NAMALWA (cell line): Measurements from ENCODE around the gene DNPEP.
A peak's percentile ranks its signal among the peaks of the same experiment; 100 is the strongest.
"Not testable (repeated sequence)": the region's sequence is repeated elsewhere in the genome, so short reads cannot be mapped to it uniquely, and the experiment has no call there.

ENCODE experiments used
- DNase-seq: peaks from one replicate; pipeline ENCODE4 v3.0.0-alpha.2; 2015; ENCODE audit warnings: low spot score

The DNPEP gene

GRCh38 chr2:219401606-219402005 lies 13.9 kb upstream of the DNPEP start:
- no peak for DNase-seq

- no peak for DNase-seq
These were observed 12.8 kb upstream of the DNPEP start for GRCh38 chr2:219400562-219400961.

- DNase-seq: no peak
These were observed 12.2 kb upstream of the DNPEP start for GRCh38 chr2:219399716-219400478.

GRCh38 chr2:219398721-219399363 lies 11.1 kb upstream of the DNPEP start:
- no peak for DNase-seq

DNA sequence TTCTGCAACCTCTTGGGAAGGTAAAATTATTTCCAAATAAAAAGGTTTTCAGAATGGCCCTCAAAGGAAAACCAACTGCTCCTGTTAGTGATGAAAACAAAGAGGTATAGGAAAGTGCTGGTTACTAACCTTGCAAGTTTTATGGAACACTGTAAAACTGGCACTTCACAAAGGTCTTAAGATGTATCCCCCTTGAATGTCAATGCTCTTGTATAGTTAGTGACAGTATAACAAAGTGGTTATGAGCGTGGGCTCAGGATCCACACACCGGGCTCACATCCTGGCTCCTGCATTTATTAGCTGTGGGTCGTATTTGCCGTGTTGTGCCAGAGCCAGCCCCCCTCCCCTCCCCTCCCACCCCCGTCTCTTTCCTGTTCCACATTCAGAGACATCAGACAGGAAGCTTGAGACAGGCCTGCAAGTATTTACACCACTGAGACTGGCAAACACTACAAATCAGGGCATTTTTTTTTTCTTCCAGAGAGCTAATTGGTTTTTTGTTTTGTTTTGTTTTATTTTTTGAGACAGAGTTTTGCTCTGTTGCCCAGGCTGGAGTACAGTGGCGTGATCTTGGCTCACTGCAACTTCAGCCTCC lies 9.2 kb upstream of the DNPEP start:
- no peak for DNase-seq

GRCh38 chr2:219395609-219396008 lies 7.9 kb upstream of the DNPEP start:
- DNase-seq: no peak

DNA sequence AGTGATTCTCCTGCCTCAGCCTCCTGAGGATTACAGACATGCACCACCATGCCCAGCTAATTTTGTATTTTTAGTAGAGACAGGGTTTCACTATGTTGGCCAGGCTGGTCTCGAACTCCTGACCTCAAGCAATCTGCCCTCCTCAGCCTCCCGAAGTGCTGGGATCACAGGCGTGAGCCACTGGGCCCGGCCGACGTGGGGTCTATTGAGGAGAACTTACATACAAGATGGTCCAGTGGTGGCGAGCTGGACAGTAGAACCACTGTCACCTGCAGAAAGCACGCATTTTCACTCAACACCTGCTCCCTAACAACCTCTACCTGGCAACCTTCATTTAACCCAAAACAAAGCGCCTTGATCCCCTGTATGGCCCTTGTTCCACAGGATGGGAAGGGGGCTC lies 7.3 kb upstream of the DNPEP start:
- not testable (repeated sequence) for DNase-seq

- no peak for DNase-seq
These were observed 5.0 kb upstream of the DNPEP start for GRCh38 chr2:219392754-219393153.

DNA sequence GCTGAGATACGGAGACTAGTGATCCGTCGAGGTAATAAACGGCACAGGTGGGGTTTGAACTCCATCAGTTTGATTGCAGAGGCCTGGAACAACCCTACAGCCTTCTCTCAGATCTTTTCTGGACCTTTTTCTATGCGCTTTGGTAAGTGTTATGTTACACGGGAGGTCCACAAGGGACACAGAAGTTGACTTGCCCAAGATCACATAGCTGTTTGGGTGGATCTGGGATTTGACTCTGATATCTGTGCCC lies 1.1 kb upstream of the DNPEP start:
- no peak for DNase-seq

- peak; percentile 94 for DNase-seq
These were observed 602 bp upstream of the DNPEP start for GRCh38 chr2:219388121-219388906.

GRCh38 chr2:219386532-219387280 lies 1.0 kb downstream of the DNPEP start:
- no peak for DNase-seq

GRCh38 chr2:219385958-219386520 lies 1.7 kb downstream of the DNPEP start:
- DNase-seq: no peak

DNA sequence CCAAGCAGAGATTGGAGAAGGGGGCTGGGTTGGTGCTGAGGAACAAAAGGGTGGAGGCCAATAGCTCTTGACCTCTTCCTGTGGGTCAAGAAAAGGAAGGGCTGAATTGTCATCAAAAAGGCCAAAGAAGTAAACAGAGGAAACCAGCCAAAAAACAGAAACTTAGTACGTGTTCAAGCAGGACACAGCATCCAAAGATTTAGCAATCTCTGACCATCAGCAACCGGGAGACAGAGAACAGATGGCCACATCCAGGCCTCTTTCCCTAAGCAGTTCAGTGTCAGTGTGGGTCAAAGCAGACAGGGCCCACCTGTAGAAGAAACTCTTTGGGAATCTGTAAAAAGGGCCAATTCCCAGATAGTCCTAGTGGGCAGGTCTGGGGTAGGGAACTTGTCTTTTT lies 2.9 kb downstream of the DNPEP start:
- DNase-seq: no peak

DNA sequence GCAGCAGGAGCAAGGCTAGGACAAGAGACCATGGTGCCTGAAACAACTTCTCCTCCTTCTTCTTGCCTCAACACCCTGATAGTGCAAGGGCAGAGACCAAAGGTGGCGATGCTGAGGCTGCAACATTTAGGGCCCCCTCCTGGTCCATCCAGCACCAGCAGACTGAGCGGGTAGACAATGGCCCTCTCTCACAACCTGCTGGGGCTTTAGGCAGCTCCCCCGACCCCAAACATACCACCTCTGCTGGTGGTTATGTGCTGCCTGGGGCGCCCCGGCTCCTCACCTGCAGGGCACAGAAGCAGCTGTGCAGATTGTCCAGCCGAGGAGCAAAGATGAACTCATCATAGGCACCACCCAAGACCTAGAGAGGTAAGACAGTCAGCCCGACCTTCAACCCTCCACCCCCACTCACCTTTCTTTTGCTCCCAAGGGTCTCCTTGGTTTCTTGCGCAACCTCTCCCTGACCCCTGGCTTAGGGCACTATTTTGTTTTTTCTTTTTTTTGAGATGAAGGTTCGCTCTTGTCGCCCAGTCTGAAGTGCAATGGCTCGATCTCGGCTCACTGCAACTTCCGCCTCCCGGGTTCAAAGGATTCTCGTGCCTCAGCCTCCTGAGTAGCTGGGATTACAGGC lies 3.5 kb downstream of the DNPEP start:
- DNase-seq: peak; percentile 24

GRCh38 chr2:219381448-219381847 lies 6.3 kb downstream of the DNPEP start:
- DNase-seq: no peak

DNA sequence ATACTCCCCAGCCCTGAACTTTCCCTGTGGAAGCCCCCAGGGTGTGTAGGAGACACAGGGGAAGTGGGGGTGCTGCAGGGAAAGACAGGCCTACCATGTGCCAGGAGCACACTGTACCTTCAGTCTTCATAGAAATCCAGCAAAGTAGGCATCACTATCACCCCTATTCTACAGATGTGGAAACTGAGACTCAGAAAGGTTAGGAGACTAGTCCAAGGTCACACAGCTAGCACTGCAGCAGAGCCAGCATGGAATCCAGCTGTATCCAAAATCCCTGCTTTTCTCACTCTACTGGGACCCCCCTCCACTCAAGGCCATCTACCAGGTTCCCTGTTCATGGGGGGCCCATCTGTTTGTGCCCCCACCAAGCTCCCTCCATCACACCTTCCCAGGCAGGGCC lies 6.8 kb downstream of the DNPEP start:
- no peak for DNase-seq

DNA sequence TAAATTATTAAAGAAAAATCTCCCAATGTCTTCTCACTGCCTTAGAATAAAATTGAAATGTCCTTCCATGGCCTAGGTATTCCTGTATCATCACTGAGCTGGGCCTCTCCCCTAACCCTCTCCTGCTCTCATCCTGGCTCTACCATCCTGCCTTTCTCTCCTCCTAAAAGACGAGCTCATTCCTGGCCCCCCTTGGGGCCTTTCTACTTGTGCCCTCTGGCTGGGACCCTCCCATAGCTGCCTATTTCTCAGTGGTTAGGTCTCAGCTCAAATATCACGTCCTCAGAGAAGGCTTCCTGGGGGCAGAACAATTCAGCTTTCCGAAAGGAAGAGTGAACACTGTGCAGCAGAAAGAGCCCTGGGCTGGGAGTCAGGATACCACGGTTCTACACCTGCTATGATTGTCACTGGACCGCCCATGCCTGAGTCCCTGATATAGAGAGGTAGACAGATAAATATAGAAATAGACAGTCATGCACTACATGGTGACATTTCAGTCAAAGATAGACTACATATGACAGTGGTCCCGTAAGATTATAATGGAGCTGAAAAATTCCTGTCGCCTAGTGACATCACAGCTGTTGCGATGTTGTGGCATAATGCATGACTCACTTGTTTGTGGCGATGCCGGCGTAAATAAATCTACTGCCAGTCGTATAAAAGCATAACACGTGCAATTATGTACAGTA lies 9.4 kb downstream of the DNPEP start:
- DNase-seq: no peak

GRCh38 chr2:219369447-219369861 lies 18.3 kb downstream of the DNPEP start:
- no peak for DNase-seq

GRCh38 chr2:219368690-219369191 lies 19.0 kb downstream of the DNPEP start:
- DNase-seq: no peak

DNA sequence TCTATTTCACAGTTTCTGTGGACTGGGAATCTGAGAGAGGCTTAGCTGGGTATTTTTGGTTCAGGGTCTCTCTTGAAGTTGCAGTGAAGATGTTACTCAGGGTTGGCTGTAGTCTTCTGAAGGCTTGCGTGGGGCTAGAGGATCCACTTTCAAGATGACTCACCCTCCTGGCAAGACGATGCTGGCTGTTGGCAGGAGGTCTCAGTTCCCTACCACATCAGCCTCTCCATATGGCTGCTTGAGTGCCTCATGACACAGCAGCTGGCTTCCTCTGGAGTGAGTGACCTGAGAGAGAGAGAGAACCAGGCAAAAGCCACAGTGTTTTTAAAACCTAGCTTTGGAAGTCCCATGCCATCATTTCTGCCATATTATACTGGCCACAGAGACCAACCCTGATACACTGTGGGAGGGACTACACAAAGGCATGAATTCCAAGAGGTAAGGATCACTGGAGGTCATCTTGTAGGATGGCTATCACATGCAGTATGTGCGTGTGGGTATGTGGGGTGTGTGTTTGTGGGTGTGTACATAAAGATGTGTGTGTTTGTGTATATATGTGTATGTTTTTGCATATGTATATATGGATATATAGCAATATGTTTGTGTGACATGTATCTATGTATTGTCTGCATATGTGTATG lies 25.1 kb downstream of the DNPEP start:
- DNase-seq: no peak
